Cardiac muscle cell (in vitro differentiated cells and primary cell): ENCODE measurements around the gene CRADD. TPM values are rescaled to one million over a fixed set of nuclear protein-coding genes. Genes with fewer than 3 reads are reported as not detected.
A peak's percentile ranks its signal among the peaks of the same experiment; 100 is the strongest.
"Not testable (repeated sequence)": the region's sequence is repeated elsewhere in the genome, so short reads cannot be mapped to it uniquely, and the experiment has no call there.

Source experiments
- DNase-seq, 2 donors: peaks; one replicate each; pipeline versions ENCODE4 v3.0.0 to v3.0.0-alpha.2; 2010 to 2017; ENCODE audit warnings: low read depth in 1 of 2, low spot score in 1 of 2
- H3K27ac ChIP-seq: fragments of 200-600 bp; sonication (generic); 2 replicates; pipeline ENCODE4 v1.5.1; 2016
- H3K27me3 ChIP-seq: fragments of 200-600 bp; sonication (generic); 2 replicates; pipeline ENCODE4 v1.6.0; 2016; ENCODE audit warnings: control low read depth
- H3K36me3 ChIP-seq: fragments of 200-600 bp; sonication (generic); 2 replicates; pipeline ENCODE4 v1.5.1; 2016; ENCODE audit warnings: control low read depth
- H3K4me1 ChIP-seq: fragments of 200-600 bp; sonication (generic); 2 replicates; pipeline ENCODE4 v1.8.1; 2017; ENCODE audit warnings: low read depth, mild to moderate bottlenecking, mixed run types
- H3K4me3 ChIP-seq: fragments of 200-600 bp; sonication (generic); 2 replicates; pipeline ENCODE4 v1.5.1; 2016; ENCODE audit warnings: mild to moderate bottlenecking
- H3K9me3 ChIP-seq: fragments of 200-600 bp; sonication (generic); 2 replicates; pipeline ENCODE4 v1.5.1; 2017; ENCODE audit warnings: low read depth, mild to moderate bottlenecking, control low read depth
- CTCF ChIP-seq: IDR thresholded peaks from 2 replicates; pipeline ENCODE4 v1.5.1; 2012; ENCODE audit warnings: low read depth, mild to moderate bottlenecking, low read length
- polyA plus RNA-seq: library from polyadenylated mRNA; unstranded; fragments of >200 nt; fragmentation: Nextera tagmentation; extraction: Ambion mirVana; gene quantifications from 2 replicates; pipeline ENCODE4 v1.2.1, GENCODE V29; 2016
- total RNA-seq: library from RNA; depleted of rRNA; stranded (reverse); fragments of >200 nt; gene quantifications from 2 replicates; pipeline ENCODE4 v1.2.3, GENCODE V29; 2016

CRADD gene
- total and polyA plus RNA-seq, 2 experiments from 2014 or later = 13.8 to 37.9 TPM

GRCh38 chr12:93868771-93869170 lies 191.6 kb downstream of the CRADD start:
- H3K4me1 ChIP-seq = no peaks in the 10 kb centered on the region
- peak in 1 of 2 donors; percentile 92 for DNase-seq

GRCh38 chr12:93870020-93870795 lies 193.0 kb downstream of the CRADD start:
- DNase-seq = no peak
- Histone ChIP-seq H3K4me1 (no peaks in the 10 kb centered on the region), H3K27me3 (no peaks in the 10 kb centered on the region), H3K9me3 (no peaks in the 10 kb centered on the region), H3K36me3 (no peaks in the 10 kb centered on the region), H3K4me3 (no peak overlapping the region), H3K27ac (no peak overlapping the region)
- no peak for TF ChIP-seq CTCF

More at GRCh38 chr12:93868771-93869170, 191.6 kb downstream of the CRADD start:
- H3K27ac ChIP-seq = no peak overlapping the region
- TF ChIP-seq CTCF = no peak
- H3K27me3 ChIP-seq = no peaks in the 10 kb centered on the region
- H3K4me3 ChIP-seq = no peak overlapping the region
- no peaks in the 10 kb centered on the region for H3K36me3 ChIP-seq
- no peaks in the 10 kb centered on the region for H3K9me3 ChIP-seq

- not testable (repeated sequence) for H3K9me3 ChIP-seq, H3K27ac ChIP-seq, H3K27me3 ChIP-seq, DNase-seq, H3K4me3 ChIP-seq, H3K36me3 ChIP-seq, H3K4me1 ChIP-seq
These were observed 194.4 kb downstream of the CRADD start for GRCh38 chr12:93871566-93871965.

GRCh38 chr12:93873561-93873960 lies 196.4 kb downstream of the CRADD start:
- no peaks in the 10 kb centered on the region for H3K27me3 ChIP-seq
- no peaks in the 10 kb centered on the region for H3K9me3 ChIP-seq
- H3K4me1 ChIP-seq = no peaks in the 10 kb centered on the region
- no peak overlapping the region for H3K4me3 ChIP-seq
- H3K27ac ChIP-seq = no peak overlapping the region
- no peak for DNase-seq
- no peak for TF ChIP-seq CTCF
- H3K36me3 ChIP-seq = no peaks in the 10 kb centered on the region

- no peaks in the 10 kb centered on the region for H3K27me3 ChIP-seq
- peaks cover 6% of the 10 kb centered on the region for H3K4me1 ChIP-seq
- DNase-seq = no peak
- H3K36me3 ChIP-seq = no peaks in the 10 kb centered on the region
- H3K27ac ChIP-seq = no peak overlapping the region
- H3K4me3 ChIP-seq = no peak overlapping the region
- no peaks in the 10 kb centered on the region for H3K9me3 ChIP-seq
- TF ChIP-seq CTCF = no peak
These were observed 198.0 kb downstream of the CRADD start for GRCh38 chr12:93875157-93875556.

GRCh38 chr12:93876360-93876759 lies 199.2 kb downstream of the CRADD start:
- DNase-seq = no peak
- H3K27ac ChIP-seq = no peak overlapping the region
- TF ChIP-seq CTCF = no peak
- no peak overlapping the region for H3K4me3 ChIP-seq
- no peaks in the 10 kb centered on the region for H3K36me3 ChIP-seq
- H3K4me1 ChIP-seq = peaks cover 13% of the 10 kb centered on the region
- H3K9me3 ChIP-seq = no peaks in the 10 kb centered on the region
- no peaks in the 10 kb centered on the region for H3K27me3 ChIP-seq
